ENCODE data around the gene USP21. TPM values are rescaled to one million over a fixed set of nuclear protein-coding genes. Genes with fewer than 3 reads are reported as not detected.

The USP21 gene
- polyA plus RNA-seq, 2 of the 4 experiments (the other 2 are of a cell fraction), result 22.6 to 23.6 TPM

- POLR2A ChIA-PET, result no interaction called here
- no peaks in the 10 kb centered on the region for H3K9me3 ChIP-seq
- TF ChIP-seq CBX8 (IDR thresholded peaks at IDR 0.05) (no peak), SREBF2 (IDR thresholded peaks at IDR 0.05) (no peak), HMGXB4 (CRISPR knock-in tag; IDR thresholded peaks at IDR 0.05; ENCODE audit: borderline replicate concordance) (no peak), MAFK (IDR thresholded peaks at IDR 0.05; ENCODE audit: partially characterized antibody) (no peak), JUN (IDR thresholded peaks at IDR 0.05) (no peak), HOXB5 (CRISPR knock-in tag; IDR thresholded peaks at IDR 0.05) (no peak), POLR2AphosphoS2 (conservative IDR thresholded peaks at IDR 0.05; ENCODE audit: low read length) (no peak), ZSCAN20 (CRISPR knock-in tag; IDR thresholded peaks at IDR 0.05) (no peak)
- TF ChIP-seq, protein P1, sequence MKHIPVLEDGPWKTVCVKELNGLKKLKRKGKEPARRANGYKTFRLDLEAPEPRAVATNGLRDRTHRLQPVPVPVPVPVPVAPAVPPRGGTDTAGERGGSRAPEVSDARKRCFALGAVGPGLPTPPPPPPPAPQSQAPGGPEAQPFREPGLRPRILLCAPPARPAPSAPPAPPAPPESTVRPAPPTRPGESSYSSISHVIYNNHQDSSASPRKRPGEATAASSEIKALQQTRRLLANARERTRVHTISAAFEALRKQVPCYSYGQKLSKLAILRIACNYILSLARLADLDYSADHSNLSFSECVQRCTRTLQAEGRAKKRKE (CRISPR knock-in tag; IDR thresholded peaks at IDR 0.05; ENCODE audit: low read depth), result no peak
- TF ChIP-seq, protein P2, sequence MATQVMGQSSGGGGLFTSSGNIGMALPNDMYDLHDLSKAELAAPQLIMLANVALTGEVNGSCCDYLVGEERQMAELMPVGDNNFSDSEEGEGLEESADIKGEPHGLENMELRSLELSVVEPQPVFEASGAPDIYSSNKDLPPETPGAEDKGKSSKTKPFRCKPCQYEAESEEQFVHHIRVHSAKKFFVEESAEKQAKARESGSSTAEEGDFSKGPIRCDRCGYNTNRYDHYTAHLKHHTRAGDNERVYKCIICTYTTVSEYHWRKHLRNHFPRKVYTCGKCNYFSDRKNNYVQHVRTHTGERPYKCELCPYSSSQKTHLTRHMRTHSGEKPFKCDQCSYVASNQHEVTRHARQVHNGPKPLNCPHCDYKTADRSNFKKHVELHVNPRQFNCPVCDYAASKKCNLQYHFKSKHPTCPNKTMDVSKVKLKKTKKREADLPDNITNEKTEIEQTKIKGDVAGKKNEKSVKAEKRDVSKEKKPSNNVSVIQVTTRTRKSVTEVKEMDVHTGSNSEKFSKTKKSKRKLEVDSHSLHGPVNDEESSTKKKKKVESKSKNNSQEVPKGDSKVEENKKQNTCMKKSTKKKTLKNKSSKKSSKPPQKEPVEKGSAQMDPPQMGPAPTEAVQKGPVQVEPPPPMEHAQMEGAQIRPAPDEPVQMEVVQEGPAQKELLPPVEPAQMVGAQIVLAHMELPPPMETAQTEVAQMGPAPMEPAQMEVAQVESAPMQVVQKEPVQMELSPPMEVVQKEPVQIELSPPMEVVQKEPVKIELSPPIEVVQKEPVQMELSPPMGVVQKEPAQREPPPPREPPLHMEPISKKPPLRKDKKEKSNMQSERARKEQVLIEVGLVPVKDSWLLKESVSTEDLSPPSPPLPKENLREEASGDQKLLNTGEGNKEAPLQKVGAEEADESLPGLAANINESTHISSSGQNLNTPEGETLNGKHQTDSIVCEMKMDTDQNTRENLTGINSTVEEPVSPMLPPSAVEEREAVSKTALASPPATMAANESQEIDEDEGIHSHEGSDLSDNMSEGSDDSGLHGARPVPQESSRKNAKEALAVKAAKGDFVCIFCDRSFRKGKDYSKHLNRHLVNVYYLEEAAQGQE (IDR thresholded peaks at IDR 0.05), result no peak
- 82% methylated on average over 3 of the region's 3 CpGs for WGBS (ENCODE audit: missing lambda C conversion rate)
- H3K27ac ChIP-seq, result no peak overlapping the region
- FAIRE-seq, result no peak
- no peak overlapping the region for H3K4me2 ChIP-seq
- DNase-seq (ENCODE audit: low read depth in 1 of 2, low spot score in 1 of 2), result no peak
- H3K4me1 ChIP-seq, result no peaks in the 10 kb centered on the region
- CTCF ChIA-PET, result interaction anchor here (0.8 to 1.6 kb wide), 2 partner anchors 9 to 20 kb away, joined by 4 to 5 read pairs; partner anchors contain the start of gene PPOX
- no peak overlapping the region for H3K4me3 ChIP-seq
- no peak for ATAC-seq
Measured at GRCh38 chr1:161145832-161146231, 13.5 kb upstream of the USP21 start.

- ATAC-seq, result no peak; a peak in 1 of 6 replicates
- no peaks in the 10 kb centered on the region for H3K9me3 ChIP-seq
- 28% methylated on average over 8 of the region's 9 CpGs for WGBS (ENCODE audit: missing lambda C conversion rate)
- peak overlapping the region; percentile 89 to 95 for H3K27ac ChIP-seq
- no peak for FAIRE-seq
- no peak for DNase-seq (ENCODE audit: low read depth in 1 of 2, low spot score in 1 of 2)
- no peak for TF ChIP-seq MYC (IDR thresholded peaks at IDR 0.05; ENCODE audit: borderline replicate concordance, low read length)
- TF ChIP-seq HDAC2 (IDR thresholded peaks at IDR 0.05), result no peak
- no peak for TF ChIP-seq NPAS2 (CRISPR knock-in tag; IDR thresholded peaks at IDR 0.05; ENCODE audit: borderline replicate concordance)
- TF ChIP-seq, protein P3, sequence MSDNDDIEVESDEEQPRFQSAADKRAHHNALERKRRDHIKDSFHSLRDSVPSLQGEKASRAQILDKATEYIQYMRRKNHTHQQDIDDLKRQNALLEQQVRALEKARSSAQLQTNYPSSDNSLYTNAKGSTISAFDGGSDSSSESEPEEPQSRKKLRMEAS (IDR thresholded peaks at IDR 0.05), result no peak
- no peak for TF ChIP-seq ZNF302 (CRISPR knock-in tag; IDR thresholded peaks at IDR 0.05)
- TF ChIP-seq BHLHE40 (IDR thresholded peaks at IDR 0.05; ENCODE audit: low read depth, low read length), result no peak
- TF ChIP-seq FOSB (CRISPR knock-in tag; IDR thresholded peaks at IDR 0.05), result no peak
- TF ChIP-seq RFX5 (IDR thresholded peaks at IDR 0.05), result no peak
- TF ChIP-seq, protein P1 (CRISPR knock-in tag; IDR thresholded peaks at IDR 0.05; ENCODE audit: low read depth), result no peak
- TF ChIP-seq CBX2 (IDR thresholded peaks at IDR 0.05; ENCODE audit: borderline replicate concordance, low read depth), result no peak
- TF ChIP-seq HOXB5 (CRISPR knock-in tag; IDR thresholded peaks at IDR 0.05), result no peak
- H3K4me3 ChIP-seq, result peak overlapping the region; percentile 57
- CTCF ChIA-PET, result interaction anchor here (0.6 to 7.9 kb wide), 6 partner anchors 10 to 94 kb away, joined by 3 to 59 read pairs (median 4); partner anchors contain the start of gene PPOX
- peaks cover 5% of the 10 kb centered on the region; the same call in 1 of the 3 replicates for H3K4me1 ChIP-seq
- peak overlapping the region; percentile 89 for H3K4me2 ChIP-seq
- POLR2A ChIA-PET, result interaction anchor here (0.9 to 2.5 kb wide), 8 partner anchors 13 to 237 kb away, joined by 3 to 30 read pairs (median 5); partner anchors contain the start of genes B4GALT3, DEDD, NDUFS2 and NIT1
Measured at GRCh38 chr1:161153176-161153575, 6.1 kb upstream of the USP21 start.
